ENCODE data around the gene TRAPPC2L.

The TRAPPC2L gene

DNA sequence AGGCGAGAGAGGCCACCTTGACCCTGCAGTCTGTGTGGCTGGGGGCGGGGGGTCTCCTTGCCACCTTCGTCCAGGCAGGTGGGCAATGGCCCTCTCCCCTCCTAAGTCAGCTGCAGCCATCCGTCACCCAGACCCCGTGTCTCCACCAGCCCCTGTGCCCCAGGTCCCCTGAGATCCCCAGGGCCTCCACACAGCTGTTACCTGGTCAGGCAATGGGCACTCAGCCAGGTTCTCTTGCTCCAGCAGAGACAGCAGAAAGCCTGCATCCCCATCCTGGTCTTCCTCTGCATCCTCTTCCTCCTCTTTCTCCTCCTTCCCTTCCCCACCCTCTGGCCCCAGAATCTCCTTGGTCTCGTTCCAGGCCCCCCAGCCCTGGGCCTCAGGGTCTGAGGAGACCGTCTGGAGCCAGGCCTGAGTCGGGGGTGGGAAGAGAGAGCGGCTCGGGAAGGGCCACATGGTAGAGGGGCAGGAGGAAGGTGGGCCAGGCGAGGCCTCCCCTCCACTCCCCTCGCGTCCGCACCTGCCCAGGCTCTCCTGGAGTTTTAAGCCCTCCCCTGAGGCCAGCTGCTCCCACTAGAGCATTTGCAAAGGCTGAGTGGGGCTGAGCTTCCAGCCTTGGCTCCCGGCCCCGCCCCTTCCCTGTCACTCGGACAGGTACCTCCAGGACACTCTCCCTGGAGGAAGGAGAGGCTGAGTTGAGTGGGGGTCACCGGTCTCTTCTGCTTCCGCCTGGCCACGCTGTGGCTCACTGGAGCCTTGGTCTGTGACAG lies 9.4 kb downstream of the TRAPPC2L start, which contains the start of gene PABPN1L:
TSS of gene PABPN1L (minus strand) at position 510 of the 770 bp plus-strand sequence. CDS start at position 456, 54 bp downstream.
- TF ChIP-seq, protein P1, sequence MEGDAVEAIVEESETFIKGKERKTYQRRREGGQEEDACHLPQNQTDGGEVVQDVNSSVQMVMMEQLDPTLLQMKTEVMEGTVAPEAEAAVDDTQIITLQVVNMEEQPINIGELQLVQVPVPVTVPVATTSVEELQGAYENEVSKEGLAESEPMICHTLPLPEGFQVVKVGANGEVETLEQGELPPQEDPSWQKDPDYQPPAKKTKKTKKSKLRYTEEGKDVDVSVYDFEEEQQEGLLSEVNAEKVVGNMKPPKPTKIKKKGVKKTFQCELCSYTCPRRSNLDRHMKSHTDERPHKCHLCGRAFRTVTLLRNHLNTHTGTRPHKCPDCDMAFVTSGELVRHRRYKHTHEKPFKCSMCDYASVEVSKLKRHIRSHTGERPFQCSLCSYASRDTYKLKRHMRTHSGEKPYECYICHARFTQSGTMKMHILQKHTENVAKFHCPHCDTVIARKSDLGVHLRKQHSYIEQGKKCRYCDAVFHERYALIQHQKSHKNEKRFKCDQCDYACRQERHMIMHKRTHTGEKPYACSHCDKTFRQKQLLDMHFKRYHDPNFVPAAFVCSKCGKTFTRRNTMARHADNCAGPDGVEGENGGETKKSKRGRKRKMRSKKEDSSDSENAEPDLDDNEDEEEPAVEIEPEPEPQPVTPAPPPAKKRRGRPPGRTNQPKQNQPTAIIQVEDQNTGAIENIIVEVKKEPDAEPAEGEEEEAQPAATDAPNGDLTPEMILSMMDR (conservative IDR thresholded peaks at IDR 0.05; ENCODE audit: low read length) = no peak
- no peak within 1 kb of the TSS for H3K4me3 ChIP-seq (ENCODE audit: low read length)

DNA sequence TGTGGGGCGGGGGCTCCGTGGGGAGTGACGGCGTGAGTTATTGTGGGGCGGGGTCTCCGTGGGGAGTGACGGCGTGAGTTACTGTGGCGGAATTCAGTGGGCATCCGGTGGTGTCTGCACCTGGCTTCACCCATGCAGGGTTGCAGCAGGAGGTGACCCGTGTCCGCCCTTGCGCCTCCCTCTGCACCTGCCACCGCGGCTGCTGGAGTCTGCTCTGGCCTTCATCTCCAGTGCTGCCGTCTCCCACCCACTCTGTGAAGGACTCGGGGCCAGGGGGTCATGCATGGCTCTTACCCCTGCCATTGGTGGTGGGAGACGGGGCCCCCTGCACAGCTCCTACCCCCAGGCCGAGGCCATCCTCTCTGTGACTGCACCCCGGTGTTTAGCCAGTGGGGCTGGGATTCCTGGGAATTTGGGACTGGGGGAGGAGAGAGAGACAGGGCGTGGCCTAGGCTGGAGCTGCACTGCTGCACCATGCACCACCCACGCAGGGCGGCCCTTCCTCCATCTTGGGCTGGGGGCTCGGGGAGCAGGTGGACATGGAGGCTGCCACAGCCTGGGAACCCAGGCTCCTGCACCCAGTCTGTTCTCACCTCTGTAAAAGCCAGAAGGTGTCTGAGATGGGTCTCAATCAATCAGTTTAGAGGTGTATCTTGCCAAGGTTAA lies 10.8 kb downstream of the TRAPPC2L start:
- no peak for DNase-seq (ENCODE audit: low read depth)
- H3K4me3 ChIP-seq (ENCODE audit: low read length) = no peak overlapping the region
- TF ChIP-seq, protein P1 (conservative IDR thresholded peaks at IDR 0.05; ENCODE audit: low read length) = no peak

More for the DNA sequence above, 9.4 kb downstream of the TRAPPC2L start, which contains the start of gene PABPN1L:
- DNase-seq (ENCODE audit: low read depth) = no peak

DNA sequence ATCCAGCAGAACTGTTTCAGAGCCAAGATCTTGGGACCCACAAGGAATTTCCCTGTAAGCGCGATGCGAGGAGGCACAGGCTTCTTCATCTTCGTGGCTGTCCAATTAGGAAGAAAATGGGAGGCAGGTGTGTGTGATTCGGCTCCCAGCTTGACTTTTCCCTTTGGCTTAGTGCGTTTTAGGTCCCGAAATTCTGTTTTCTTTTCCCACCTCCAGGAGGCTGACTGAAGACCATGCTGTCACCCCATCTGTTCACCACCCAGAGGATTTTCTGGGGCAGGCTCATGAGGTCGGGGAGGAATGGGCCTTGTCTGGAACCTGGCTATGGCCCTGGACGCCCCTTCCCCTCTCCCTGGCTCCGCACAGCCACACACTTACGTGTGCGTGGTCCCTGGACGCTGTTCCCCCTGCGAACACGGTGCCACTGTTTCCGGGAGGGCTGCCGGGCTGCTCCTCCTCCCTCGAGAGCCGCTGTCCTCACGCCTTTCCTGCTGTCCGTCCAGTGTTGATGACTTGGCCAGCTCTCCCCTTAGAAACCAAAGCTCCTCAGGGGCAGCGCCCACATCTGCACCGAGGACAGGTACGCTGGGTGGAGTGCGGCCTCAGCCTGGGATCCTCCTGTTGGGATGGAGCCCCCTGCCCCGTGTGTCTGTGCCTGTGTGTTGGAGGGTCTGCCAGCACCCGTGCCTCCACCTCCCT lies 12.2 kb downstream of the TRAPPC2L start:
- TF ChIP-seq, protein P1 (conservative IDR thresholded peaks at IDR 0.05; ENCODE audit: low read length) = no peak
- no peak for DNase-seq (ENCODE audit: low read depth)
- no peak overlapping the region for H3K4me3 ChIP-seq (ENCODE audit: low read length)

DNA sequence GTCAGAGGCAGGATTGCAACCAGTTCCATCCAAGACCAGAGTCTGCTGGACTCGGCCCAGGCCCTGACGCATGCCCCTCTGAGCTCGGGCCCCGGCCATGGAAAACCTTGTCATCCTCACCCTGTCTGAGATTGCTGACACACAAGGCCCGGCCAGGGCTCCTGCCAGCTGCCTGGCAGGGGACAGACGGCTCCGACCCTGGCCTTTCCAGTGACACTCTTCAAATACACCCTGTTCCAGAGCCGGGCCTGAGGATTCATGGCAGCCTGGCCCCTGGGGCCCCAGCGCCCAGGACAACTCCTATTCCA lies 12.7 kb downstream of the TRAPPC2L start:
- TF ChIP-seq, protein P1 (conservative IDR thresholded peaks at IDR 0.05; ENCODE audit: low read length) = no peak
- no peak for DNase-seq (ENCODE audit: low read depth)
- H3K4me3 ChIP-seq (ENCODE audit: low read length) = no peak overlapping the region

DNA sequence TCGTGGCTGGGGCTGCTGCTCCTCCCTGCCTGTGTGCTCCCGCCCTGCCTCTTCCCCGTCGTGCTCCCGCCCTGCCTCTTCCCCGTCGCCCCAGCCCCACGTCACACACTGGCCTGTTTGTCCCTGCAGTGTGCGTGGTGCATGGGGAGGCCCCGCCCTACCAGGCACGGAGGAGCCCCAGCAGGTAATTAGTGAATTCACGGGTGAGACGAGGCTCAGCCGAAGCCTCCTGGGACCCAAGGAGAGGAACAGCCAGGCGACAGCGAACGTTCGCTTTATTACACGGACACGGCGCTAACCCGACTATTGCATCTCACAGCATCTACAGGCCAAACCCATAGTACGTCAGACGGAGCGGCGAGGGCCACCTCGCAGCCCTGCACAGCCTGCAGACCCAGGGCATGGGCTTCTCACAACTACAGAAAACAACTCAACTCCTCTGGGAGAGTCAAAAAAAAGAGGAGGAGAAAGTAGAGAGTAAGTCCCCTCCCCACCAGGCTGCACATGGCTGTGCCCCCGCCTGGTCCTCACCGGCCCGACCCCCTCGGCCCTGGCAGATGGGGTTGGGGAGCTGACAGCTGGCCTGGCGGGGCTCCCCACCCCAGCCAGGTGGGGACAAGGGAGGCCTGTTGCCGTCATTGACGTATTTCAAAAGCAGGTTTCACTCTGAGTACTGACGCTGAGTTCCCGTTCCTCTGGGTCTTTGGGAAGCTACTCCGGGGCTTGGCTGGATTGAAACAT lies 13.9 kb downstream of the TRAPPC2L start:
- no peak overlapping the region for H3K4me3 ChIP-seq (ENCODE audit: low read length)
- DNase-seq (ENCODE audit: low read depth) = no peak
- TF ChIP-seq, protein P1 (conservative IDR thresholded peaks at IDR 0.05; ENCODE audit: low read length) = no peak

DNA sequence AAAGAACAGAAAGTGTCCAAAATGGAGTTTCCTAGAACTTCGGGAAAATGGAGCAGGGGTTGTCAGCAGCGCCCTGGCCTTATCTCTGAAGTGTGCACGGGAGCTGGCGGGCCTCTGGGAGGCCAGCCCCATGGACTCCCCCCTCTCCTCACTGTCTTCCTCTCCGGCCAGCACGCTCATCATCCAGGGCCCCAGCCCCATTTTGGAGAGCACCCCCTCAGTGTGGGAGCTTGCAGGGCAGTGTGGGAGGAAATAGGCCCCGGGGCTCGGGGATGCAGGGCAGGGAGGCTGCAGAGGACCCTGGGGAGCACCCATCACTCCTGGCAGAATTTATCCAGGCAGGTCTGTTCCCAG lies 14.4 kb downstream of the TRAPPC2L start:
- TF ChIP-seq, protein P1 (conservative IDR thresholded peaks at IDR 0.05; ENCODE audit: low read length) = no peak
- H3K4me3 ChIP-seq (ENCODE audit: low read length) = no peak overlapping the region
- DNase-seq (ENCODE audit: low read depth) = no peak

Measured in AG10803 (cell line).